NCI-H2227 (cell line): ENCODE measurements around the gene ELMO2.

Source experiments
- DNase-seq: peaks from one replicate; lab custom pipeline; 2025; ENCODE audit not compliant: unreplicated experiment; lab: John Stamatoyannopoulos, UW

Gene ELMO2

GRCh38 chr20:46353500-46354206 lies 52.8 kb downstream of the ELMO2 start:
- no peak for DNase-seq

GRCh38 chr20:46352370-46352938 lies 54.0 kb downstream of the ELMO2 start:
- no peak for DNase-seq

DNA sequence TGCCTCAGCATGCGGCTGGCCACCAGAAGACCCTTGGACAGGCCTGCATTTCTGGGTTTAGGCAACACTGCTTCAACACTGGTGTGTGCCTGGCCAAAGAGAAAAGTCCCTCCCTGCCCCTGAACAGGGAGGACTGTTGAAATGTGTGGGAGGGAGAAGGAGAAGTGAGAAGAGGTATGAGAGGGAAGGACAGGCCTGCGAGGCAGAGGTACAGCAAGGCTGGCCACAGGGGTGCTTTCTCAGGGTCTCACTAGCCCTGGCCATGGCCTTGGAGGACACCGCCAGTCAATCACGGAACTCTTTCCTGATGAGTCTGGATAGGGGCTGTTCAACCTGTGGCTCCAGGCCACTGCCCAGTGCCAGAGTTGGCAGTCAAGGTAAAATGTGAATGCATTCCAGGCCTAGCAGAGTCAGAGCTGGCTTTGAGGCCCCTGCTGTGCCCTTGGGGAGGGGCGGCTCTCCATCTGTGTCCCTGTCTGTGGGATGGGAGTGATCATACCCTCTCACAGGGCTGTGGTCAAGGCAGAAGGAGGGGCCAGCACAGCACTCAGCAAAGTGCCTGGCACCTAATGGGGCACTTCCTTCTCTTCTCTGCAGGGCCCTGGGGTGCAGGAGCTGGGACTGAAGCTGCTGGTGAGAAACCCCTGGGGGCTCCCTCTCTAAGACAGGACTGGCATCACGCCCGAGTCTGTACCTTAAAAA lies 54.9 kb downstream of the ELMO2 start:
- DNase-seq: no peak

- DNase-seq: no peak
Measured at GRCh38 chr20:46350986-46351267, 55.5 kb downstream of the ELMO2 start.

GRCh38 chr20:46350201-46350985 lies 56.0 kb downstream of the ELMO2 start:
- DNase-seq: peak; percentile 74

DNA sequence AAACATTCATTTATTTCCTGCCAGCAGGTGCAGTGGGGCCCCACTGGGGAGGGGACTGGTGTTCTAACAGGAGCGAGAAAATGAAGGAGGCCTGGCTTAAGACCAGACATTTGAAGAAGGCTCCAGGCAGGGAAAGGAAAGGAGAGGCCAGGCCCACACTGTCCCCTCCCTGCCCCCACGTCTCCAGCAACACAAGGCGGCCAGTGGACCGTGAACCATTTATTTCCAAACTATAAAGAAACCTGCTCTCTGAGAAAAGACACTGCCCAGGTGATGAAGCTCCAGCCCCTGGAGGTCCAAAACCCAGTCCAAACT lies 56.7 kb downstream of the ELMO2 start:
- DNase-seq: no peak

GRCh38 chr20:46349035-46349741 lies 57.2 kb downstream of the ELMO2 start:
- DNase-seq: peak; percentile 87

DNA sequence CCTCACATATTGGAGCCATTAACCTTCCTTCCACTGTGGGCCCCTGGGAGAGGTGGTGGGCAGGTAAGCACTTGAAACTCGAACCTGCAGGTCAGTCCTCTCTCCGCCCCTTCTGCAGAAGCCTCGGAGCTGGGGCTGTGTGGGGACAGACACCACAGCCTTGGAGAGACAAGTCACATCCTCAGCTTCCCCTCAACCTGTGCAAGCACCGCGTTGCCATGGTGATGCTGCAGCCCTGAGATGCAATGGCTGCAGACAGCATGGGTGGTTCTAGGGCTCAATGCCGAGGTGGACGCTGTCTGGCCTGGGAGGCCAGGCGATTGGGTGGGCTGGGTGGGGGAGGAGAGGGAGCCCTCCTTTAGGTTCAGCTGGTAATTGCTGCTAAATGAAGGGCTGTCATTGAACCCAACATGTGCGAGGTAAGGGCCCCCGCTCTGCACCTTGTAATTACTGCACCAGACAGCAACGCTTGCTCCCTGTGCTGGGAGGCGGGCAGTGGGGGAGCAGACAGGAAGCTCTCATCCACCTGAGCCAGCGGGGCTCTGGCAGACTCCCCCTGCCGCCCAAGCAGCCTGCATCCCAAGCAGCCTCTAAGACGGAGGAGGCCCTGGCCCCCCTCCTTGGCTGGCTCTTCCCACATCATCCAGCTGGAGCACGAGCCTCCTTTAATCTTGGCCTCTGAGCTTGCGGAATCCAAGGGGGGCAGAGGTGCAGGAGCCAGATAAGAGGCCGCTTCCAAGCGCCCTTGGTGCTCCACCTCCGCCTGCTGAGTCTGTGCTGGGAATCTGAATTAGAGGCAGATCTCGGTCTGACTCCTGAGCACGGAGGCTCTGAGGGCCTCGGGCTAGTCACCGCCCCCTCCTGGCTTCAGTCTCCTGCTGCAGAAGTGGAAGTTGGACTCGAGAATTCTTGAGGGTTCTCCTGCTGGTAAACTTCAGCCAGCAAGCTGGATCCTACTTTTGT lies 58.3 kb downstream of the ELMO2 start:
- peak; percentile 95 for DNase-seq

- no peak for DNase-seq
Measured at GRCh38 chr20:46346770-46347169, 59.6 kb downstream of the ELMO2 start.

DNA sequence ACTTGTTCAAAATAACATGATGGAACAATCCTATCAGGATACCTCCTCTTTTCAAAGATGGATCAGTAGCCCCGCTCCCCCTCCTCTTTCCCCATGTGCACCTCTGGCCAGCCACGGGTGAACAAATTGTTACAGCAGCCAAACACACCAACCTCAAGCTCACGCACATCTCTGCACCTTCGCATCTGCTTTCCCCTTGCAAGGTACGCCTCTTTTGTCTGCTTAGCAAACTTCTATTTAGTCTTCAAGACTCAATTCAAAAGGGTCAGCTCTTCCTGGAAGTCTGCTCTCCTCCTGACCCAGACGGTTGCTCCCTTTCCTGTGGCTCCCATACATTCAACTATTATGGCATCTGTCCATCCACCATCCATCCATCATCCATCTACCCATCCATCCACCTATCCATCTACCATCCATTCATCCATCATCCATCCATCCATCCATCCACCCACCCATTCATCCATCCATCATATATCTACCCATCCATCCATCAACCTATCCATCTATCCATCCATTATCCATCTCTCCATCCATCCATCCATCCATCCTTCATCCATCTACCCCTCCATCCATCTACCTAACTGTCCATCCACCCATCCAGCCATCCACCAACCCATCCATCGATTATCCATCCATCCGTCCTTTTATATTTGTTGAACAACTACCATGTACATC lies 61.8 kb downstream of the ELMO2 start:
- no peak for DNase-seq

DNA sequence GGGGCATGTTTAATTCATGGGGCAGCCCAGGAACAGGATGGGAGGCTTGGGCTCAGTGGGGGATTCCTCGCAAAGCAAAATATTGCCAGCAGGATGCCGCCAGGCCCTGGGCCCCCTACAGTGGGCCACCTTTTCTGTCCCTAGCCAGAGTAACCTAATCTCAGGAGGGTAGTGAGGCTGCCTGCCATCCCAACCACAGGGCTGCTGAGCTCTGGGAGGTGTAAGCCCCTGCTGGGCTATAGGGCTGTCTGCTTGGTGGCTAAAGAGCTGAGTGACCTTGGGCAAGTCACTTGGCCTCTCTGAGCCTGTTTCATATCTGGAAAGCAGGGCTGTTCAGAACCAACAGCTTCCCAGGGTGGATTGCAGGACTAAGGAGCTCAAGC lies 62.4 kb downstream of the ELMO2 start:
- DNase-seq: no peak

- no peak for DNase-seq
Measured at GRCh38 chr20:46343348-46343974, 63.0 kb downstream of the ELMO2 start.

DNA sequence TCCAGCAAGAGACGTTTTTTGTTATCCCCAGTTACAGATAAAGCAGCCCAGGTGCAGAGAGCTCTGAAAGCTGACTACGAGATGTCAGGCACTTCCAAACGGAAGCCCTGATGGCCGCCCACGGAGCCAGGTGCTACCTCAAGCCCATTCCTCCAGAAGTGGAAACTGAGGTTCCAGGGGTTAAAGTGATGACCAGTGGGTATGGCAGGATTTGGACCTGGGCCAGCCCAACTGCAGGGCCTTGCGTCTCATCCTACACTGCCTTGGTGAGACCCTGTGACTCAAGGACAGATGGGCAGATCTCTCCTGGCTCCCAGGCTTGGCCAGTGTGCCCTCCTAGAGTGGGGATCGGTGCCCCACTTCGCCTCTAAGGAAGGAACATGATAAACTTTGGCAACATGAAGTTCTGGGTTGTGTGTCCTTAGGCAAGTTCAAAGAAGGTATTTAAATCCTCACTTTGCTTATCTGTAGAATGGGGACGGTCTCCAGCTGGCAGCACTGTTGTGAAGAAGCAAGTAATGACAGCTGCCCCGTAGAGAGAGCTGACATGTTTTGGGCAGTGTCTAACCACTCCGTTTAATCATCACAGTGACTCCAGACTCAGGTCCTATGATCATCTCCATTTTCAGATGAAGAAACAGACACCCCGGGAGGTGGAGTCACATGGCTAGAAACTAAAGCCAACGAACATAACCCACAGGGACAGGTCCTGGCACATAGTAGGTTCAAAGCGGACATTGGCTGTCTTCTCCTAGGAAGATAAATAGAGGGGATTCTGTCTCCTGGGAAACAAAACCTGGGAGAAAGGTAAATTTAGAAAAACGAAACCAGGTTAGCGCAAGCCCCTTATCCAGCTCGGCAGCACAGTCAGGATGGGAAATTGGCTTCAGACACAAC lies 63.7 kb downstream of the ELMO2 start:
- no peak for DNase-seq

- no peak for DNase-seq
Measured at GRCh38 chr20:46342010-46342378, 64.4 kb downstream of the ELMO2 start.

DNA sequence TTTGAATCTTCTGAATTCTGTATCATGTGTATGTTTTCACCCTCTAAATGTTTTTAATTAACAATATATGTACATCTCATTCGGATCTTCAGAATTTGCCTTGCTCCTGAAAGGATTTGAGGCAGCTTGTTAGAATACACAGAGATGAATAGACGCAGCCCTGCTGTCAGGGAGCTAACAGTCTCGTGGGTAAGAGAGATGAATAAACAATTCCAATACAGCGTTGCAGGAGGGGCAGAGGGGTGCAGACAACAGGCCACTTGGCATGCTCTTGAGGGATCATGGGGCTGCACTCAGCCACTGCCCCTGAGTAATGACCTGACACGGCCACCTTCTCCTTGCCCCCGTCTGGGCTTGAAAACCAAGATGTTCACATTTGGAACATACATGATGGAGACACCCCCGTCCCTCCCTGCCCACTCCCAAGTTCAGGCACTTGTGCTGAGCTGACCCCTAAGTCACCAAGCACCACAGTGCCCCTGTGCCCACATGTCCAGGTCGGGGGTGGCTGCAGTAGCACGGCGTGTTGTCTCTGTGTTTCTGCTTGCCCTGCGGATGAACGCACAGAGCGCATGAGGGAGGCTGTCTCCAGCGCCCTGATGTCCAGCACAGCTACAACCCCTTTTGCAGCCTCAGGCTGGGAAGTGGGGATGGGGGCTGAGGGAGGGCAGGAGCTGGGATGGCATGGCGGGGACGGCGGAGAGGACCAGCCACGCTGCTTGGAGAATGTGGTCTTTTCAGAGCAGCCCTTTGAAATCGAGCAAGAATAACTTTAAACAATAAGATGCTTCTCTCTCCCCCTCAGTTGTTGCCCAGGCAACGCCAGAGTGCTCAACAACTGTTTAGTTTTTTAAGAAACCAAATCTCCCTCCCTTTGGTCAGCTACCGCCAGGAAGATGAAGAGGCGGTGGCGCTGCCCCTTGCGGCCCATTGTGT lies 65.1 kb downstream of the ELMO2 start:
- no peak for DNase-seq

DNA sequence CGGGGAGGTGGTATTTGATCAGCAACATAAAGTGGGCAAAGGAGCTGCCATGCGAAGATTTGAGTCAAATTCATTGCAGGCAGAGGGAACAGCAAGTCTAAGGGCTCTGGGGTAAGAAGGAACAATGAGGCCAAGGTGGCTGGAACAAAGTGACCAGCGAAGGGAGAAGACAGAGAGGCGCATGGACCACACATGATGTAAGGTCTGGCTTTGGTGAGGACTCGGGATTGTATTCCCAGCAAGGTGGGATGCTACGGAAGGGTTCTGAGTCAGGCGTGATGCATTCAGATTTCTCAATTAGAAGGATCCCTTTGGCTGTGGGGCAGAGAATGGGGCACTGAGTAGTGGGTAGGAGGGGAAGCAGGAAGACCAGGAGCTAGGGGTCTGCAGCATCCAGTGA lies 67.4 kb downstream of the ELMO2 start:
- DNase-seq: no peak

DNA sequence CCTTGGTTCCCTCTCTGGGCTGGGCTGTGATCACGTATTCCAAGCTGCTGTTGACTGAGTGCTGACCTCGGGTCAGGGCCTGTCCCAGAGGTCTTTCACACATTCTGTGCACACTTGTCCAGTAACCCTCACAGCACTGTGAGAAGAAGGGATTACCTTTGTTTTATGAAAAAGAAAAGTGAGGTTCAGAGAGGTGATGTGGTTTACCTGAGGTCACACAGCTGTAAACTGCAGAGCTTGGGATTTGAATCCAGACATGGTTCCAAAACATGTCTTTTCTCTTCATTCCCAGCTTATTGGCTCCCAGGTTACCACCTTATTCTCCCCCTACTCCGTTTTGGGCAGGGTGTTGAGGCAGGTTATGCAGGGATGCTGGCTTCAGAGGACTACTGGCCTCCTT lies 69.7 kb downstream of the ELMO2 start:
- no peak for DNase-seq
